ENCODE results near the gene HRG.
"Not testable (repeated sequence)": the region's sequence is repeated elsewhere in the genome, so short reads cannot be mapped to it uniquely, and the experiment has no call there.

HRG gene

GRCh38 chr3:186683979-186684378 lies 18.2 kb downstream of the HRG start:
- Mint-ChIP-seq H3K4me3 (no peak overlapping the region), H3K36me3 (ENCODE audit: low read depth) (no peaks in the 10 kb centered on the region), H3K27me3 (peaks cover 59% of the 10 kb centered on the region), H3K4me1 (ENCODE audit: low read depth) (no peaks in the 10 kb centered on the region), H3K27ac (no peak overlapping the region), H3K9me3 (peaks cover 14% of the 10 kb centered on the region)
- no peak for DNase-seq

- not testable (repeated sequence) for DNase-seq; H3K27ac Mint-ChIP-seq; H3K36me3 Mint-ChIP-seq (ENCODE audit: low read depth); H3K4me3 Mint-ChIP-seq; H3K4me1 Mint-ChIP-seq (ENCODE audit: low read depth)
- peaks cover 58% of the 10 kb centered on the region for H3K27me3 Mint-ChIP-seq
- H3K9me3 Mint-ChIP-seq, result peaks cover 14% of the 10 kb centered on the region
Observed at GRCh38 chr3:186686475-186686874, 20.7 kb downstream of the HRG start.

- no peaks in the 10 kb centered on the region for H3K36me3 Mint-ChIP-seq (ENCODE audit: low read depth)
- peaks cover 62% of the 10 kb centered on the region for H3K27me3 Mint-ChIP-seq
- DNase-seq, result no peak
- H3K27ac Mint-ChIP-seq, result no peak overlapping the region
- H3K9me3 Mint-ChIP-seq, result peaks cover 14% of the 10 kb centered on the region
- no peak overlapping the region for H3K4me3 Mint-ChIP-seq
- peaks cover 1% of the 10 kb centered on the region for H3K4me1 Mint-ChIP-seq (ENCODE audit: low read depth)
Observed at GRCh38 chr3:186687120-186687651, 21.4 kb downstream of the HRG start.

DNA sequence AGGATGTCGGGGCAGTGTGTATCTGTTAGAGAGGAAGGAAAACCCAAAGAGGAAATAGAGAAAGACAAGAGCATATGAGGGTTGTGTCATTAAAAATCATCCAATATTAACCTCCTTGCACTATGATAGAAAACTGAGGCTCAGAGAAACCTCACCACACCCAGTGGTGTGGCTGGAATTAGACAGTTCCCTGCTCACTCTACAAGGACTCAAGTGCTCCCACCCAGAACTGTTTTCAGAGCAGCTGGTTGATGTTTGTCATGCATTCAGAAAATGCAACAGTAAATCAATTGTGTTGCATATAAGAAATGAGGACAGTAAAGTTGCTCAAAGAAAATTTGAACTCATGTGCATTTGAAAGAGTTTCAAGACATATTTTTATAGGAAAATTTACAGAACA lies 24.5 kb downstream of the HRG start:
- H3K36me3 Mint-ChIP-seq (ENCODE audit: low read depth); DNase-seq; H3K27ac Mint-ChIP-seq; H3K4me3 Mint-ChIP-seq; H3K9me3 Mint-ChIP-seq; H3K4me1 Mint-ChIP-seq (ENCODE audit: low read depth): not testable (repeated sequence)
- peaks cover 39% of the 10 kb centered on the region for H3K27me3 Mint-ChIP-seq

- Mint-ChIP-seq H3K4me1 (ENCODE audit: low read depth) (peaks cover 1% of the 10 kb centered on the region), H3K27ac (no peak overlapping the region), H3K36me3 (ENCODE audit: low read depth) (no peaks in the 10 kb centered on the region), H3K27me3 (peaks cover 25% of the 10 kb centered on the region), H3K9me3 (peaks cover 3% of the 10 kb centered on the region), H3K4me3 (no peak overlapping the region)
- DNase-seq, result no peak
Observed at GRCh38 chr3:186691676-186692075, 25.9 kb downstream of the HRG start.

- DNase-seq, result no peak
- Mint-ChIP-seq H3K9me3 (no peaks in the 10 kb centered on the region), H3K36me3 (ENCODE audit: low read depth) (no peaks in the 10 kb centered on the region), H3K27ac (no peak overlapping the region), H3K4me1 (ENCODE audit: low read depth) (peaks cover 1% of the 10 kb centered on the region), H3K4me3 (no peak overlapping the region), H3K27me3 (peaks cover 18% of the 10 kb centered on the region)
Observed at GRCh38 chr3:186693843-186694242, 28.0 kb downstream of the HRG start.

DNA sequence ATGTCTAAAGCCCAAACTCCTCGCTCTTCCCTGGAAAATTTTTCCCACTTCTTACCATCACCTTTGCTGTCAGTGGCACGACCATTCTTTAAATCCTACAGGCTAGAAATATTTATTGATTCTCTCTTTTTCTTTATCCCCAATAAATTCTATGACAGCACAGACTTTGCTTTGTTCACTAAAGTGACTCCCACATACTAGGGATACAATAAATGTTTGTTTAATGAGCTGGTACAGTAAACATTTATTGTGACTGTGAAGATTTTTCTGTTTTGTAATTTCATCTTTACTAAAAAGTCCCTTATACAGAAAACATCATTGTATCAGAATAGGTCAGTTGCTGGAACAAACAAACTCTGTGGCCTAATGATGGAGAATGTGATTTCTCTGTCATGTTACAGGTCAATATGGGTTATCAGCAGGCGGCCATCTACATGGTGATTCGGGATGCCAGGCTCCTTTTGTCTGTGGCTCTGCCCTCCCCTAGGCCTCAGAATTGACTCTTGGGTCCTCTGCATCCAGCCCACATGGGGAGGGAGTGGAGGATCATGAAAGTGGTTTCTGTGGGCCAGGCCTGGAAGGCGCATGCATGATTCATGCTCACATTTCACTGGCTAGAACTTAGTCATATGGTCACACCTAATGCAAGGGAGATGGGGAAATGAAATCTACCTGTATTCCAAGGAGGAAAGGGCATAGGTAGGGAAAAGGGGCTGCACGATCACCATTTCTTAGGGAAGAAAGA lies 28.6 kb downstream of the HRG start:
- Mint-ChIP-seq H3K4me3 (no peak overlapping the region), H3K27ac (no peak overlapping the region), H3K36me3 (ENCODE audit: low read depth) (no peaks in the 10 kb centered on the region), H3K4me1 (ENCODE audit: low read depth) (peaks cover 1% of the 10 kb centered on the region), H3K27me3 (peaks cover 18% of the 10 kb centered on the region), H3K9me3 (no peaks in the 10 kb centered on the region)
- DNase-seq, result no peak

DNA sequence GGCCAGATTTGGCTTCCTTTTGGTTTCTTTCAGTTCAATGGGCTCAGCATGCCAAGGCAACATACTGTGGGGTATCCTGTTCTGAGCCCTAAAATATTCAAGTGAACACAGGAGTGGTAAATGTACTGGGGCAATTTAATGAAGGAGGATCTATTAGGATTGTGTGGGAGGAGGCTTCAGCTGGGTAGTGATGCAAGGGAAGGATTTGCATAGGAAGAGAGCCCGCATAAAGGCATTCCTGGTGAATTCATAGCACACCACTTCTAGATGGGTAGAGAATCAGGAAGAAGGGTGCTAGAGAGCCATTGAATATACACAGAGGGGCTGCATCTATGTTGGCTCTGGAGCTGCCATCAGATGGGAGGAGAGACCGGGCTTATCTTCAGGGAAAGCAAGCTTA lies 30.7 kb downstream of the HRG start:
- Mint-ChIP-seq H3K4me1 (ENCODE audit: low read depth) (peaks cover 5% of the 10 kb centered on the region), H3K36me3 (ENCODE audit: low read depth) (no peaks in the 10 kb centered on the region), H3K9me3 (no peaks in the 10 kb centered on the region), H3K27me3 (peaks cover 12% of the 10 kb centered on the region), H3K4me3 (no peak overlapping the region), H3K27ac (no peak overlapping the region)
- DNase-seq, result no peak

- DNase-seq, result no peak
- Mint-ChIP-seq H3K9me3 (no peaks in the 10 kb centered on the region), H3K36me3 (ENCODE audit: low read depth) (no peaks in the 10 kb centered on the region), H3K27ac (no peak overlapping the region), H3K27me3 (peaks cover 8% of the 10 kb centered on the region), H3K4me3 (no peak overlapping the region), H3K4me1 (ENCODE audit: low read depth) (peaks cover 4% of the 10 kb centered on the region)
Observed at GRCh38 chr3:186697510-186697909, 31.7 kb downstream of the HRG start.

DNA sequence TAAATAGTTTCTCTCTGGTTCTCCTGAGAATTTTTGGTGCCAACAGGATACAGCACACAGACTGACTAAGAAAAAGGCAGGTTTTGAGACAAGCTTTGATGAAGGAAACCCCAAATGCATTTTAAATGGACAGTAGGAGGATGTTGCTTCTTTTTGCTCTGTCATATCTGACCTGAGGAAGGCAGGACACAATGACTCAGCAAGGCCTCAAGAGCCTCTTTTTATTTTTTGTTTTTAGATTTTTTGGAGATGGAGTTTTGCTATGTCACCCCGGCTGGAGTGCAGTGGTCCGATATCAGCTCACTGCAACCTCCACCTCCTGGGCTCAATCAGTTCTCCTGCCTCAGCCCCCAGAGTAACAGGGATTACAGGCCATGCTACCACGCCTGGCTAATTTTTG lies 34.5 kb downstream of the HRG start:
- H3K36me3 Mint-ChIP-seq (ENCODE audit: low read depth), result no peaks in the 10 kb centered on the region
- H3K4me3 Mint-ChIP-seq, result no peak overlapping the region
- H3K9me3 Mint-ChIP-seq, result no peaks in the 10 kb centered on the region
- no peak for DNase-seq
- H3K4me1 Mint-ChIP-seq (ENCODE audit: low read depth), result peaks cover 7% of the 10 kb centered on the region
- peaks cover 29% of the 10 kb centered on the region for H3K27me3 Mint-ChIP-seq
- H3K27ac Mint-ChIP-seq, result no peak overlapping the region

DNA sequence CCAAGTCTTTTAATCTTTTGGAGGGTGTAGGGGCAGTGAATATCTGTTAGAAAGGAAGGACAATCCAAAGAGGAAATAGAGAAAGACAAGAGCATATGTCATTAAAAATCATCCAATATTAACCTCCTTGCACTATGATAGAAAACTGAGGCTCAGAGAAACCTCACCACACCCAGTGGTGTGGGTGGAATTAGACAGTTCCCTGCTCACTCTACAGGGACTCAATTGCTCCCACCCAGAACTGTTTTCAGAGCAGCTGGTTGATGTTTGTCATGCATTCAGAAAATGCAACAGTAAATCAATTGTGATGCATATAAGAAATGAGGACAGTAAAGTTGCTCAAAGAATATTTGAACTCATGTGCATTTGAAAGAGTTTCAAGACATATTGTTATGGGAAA lies 36.6 kb downstream of the HRG start:
- not testable (repeated sequence) for H3K27ac Mint-ChIP-seq; H3K36me3 Mint-ChIP-seq (ENCODE audit: low read depth); H3K4me3 Mint-ChIP-seq; DNase-seq; H3K9me3 Mint-ChIP-seq
- Mint-ChIP-seq H3K27me3 (peaks cover 41% of the 10 kb centered on the region), H3K4me1 (ENCODE audit: low read depth) (peaks cover 16% of the 10 kb centered on the region)

DNA sequence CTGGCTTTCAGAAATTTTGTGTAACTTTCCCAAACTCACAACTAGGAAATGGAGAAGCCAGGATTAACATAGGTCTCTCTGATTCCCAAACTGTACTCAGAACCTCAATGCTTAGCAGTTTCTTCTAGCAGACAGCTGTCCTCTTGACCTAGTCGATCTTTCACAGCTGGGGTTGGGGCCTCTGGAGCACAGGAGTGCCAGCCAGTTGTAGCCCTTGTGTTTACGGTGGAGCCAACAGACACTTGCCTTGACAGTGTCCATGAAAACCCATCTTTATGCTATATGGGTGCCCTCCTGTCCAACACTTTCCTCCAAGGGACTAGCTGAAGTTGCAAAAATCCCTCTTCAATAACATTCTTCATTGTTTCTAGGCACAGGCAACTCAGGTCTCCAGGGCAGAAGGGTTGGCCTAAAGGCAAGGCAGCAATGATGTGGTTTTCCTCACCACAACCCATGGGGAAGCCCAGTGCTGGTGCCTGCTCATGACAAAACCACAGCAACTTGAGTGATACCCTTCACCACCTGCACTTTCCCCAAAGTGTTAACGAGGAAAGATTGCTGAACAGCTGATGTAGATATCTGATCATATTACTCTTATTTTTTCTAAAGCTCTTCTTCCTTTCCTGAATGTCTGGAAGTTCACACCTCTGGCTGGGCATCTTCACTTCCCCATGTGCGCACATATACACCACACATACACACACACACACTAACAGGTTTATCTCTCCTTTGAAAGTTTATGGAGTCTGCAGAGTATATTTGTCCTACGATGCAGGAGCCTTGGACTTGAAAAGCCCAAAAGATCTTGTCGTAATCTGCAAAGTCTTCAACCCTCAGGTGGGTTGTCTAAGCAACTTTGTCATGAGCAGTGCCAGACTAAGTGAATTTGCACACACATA lies 40.3 kb downstream of the HRG start:
- no peak overlapping the region for H3K4me3 Mint-ChIP-seq
- H3K4me1 Mint-ChIP-seq (ENCODE audit: low read depth), result peaks cover 11% of the 10 kb centered on the region
- no peaks in the 10 kb centered on the region for H3K9me3 Mint-ChIP-seq
- no peak overlapping the region for H3K27ac Mint-ChIP-seq
- DNase-seq, result peak; percentile 39
- peaks cover 53% of the 10 kb centered on the region for H3K27me3 Mint-ChIP-seq
- H3K36me3 Mint-ChIP-seq (ENCODE audit: low read depth), result no peaks in the 10 kb centered on the region

DNA sequence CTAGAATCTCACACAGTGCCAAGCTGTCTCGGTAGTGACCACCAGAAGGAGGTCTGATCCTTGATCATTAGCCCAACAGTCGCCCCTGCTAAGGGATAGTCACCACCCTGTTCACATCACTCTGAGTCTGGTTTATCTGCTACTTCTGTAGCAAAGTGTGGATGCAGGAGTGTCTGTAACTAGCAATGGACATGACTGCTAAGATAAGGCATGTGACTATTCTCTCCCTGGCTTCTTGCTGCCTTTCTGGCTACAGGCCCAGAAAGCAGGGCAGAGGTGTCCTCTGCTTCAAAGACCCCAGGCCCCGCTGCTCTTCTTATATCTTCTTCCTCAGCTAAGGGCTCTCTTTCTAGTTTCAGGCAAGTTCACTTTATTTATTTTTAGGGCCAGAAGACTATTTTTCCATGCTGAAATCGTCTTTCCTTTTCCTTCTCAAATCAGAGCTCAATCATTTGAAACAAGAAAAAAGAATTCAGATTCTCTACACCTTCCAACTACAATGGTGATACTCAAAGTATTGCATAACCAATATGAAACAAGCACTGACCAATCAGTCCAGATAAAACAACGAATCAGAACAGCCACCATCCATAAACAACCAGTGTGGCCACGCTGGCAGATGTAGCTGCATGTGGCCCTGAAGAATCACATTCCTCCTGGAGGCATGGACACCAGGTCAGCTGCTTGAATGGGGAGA lies 43.3 kb downstream of the HRG start:
- Mint-ChIP-seq H3K27ac (no peak overlapping the region), H3K27me3 (peaks cover 39% of the 10 kb centered on the region), H3K36me3 (ENCODE audit: low read depth) (no peaks in the 10 kb centered on the region), H3K4me1 (ENCODE audit: low read depth) (peaks cover 10% of the 10 kb centered on the region), H3K4me3 (no peak overlapping the region), H3K9me3 (no peaks in the 10 kb centered on the region)
- DNase-seq, result no peak

GRCh38 chr3:186710694-186711093 lies 44.9 kb downstream of the HRG start:
- not testable (repeated sequence) for H3K36me3 Mint-ChIP-seq (ENCODE audit: low read depth); H3K27ac Mint-ChIP-seq; H3K4me1 Mint-ChIP-seq (ENCODE audit: low read depth); H3K9me3 Mint-ChIP-seq; DNase-seq; H3K4me3 Mint-ChIP-seq
- peaks cover 26% of the 10 kb centered on the region for H3K27me3 Mint-ChIP-seq
